ENCODE results near the gene TSPO2.

Gene TSPO2

GRCh38 chr6:41053041-41053440 is 10.8 kb downstream of the TSPO2 start, which contains the start of gene APOBEC2:
APOBEC2 (plus strand) TSS chr6:41053202; CDS start chr6:41053348, 146 bp downstream.
- DNase-seq, result no peak

GRCh38 chr6:41054511-41054910 is 12.2 kb downstream of the TSPO2 start:
- no peak for DNase-seq

GRCh38 chr6:41055149-41055548 is 12.9 kb downstream of the TSPO2 start:
- DNase-seq, result no peak

- no peak for DNase-seq
These were observed 14.7 kb downstream of the TSPO2 start for GRCh38 chr6:41056768-41057490.

- no peak for DNase-seq
These were observed 16.5 kb downstream of the TSPO2 start for GRCh38 chr6:41058783-41059181.

GRCh38 chr6:41059556-41059955 is 17.3 kb downstream of the TSPO2 start:
- no peak for DNase-seq

- no peak for DNase-seq
These were observed 19.0 kb downstream of the TSPO2 start for GRCh38 chr6:41061196-41061726.

GRCh38 chr6:41062056-41062455 is 19.8 kb downstream of the TSPO2 start:
- DNase-seq, result no peak

- no peak for DNase-seq
These were observed 21.6 kb downstream of the TSPO2 start for GRCh38 chr6:41063884-41064285.

- DNase-seq, result no peak
These were observed 22.6 kb downstream of the TSPO2 start for GRCh38 chr6:41064841-41065240.

GRCh38 chr6:41065550-41066026 is 23.3 kb downstream of the TSPO2 start:
- DNase-seq, result no peak

GRCh38 chr6:41066867-41067304 is 24.6 kb downstream of the TSPO2 start:
- DNase-seq, result peak; percentile 62

- no peak for DNase-seq
These were observed 29.2 kb downstream of the TSPO2 start for GRCh38 chr6:41071501-41071922.

- peak; percentile 100 for DNase-seq
These were observed 29.9 kb downstream of the TSPO2 start, which contains the start of gene OARD1 for GRCh38 chr6:41071923-41072835. OARD1 (minus strand) TSS chr6:41072356; CDS start chr6:41071634, 722 bp downstream.

GRCh38 chr6:41072836-41073202 is 30.6 kb downstream of the TSPO2 start, which contains the start of gene NFYA:
NFYA (plus strand) TSS chr6:41072974; CDS start chr6:41079090, 6,116 bp downstream.
- DNase-seq, result no peak

- peak; percentile 81 for DNase-seq
These were observed 31.1 kb downstream of the TSPO2 start for GRCh38 chr6:41073203-41073967.

GRCh38 chr6:41073968-41074691 is 31.9 kb downstream of the TSPO2 start:
- DNase-seq, result no peak

- DNase-seq, result no peak
These were observed 32.6 kb downstream of the TSPO2 start for GRCh38 chr6:41074692-41075436.

GRCh38 chr6:41075651-41076626 is 33.7 kb downstream of the TSPO2 start:
- DNase-seq, result no peak

GRCh38 chr6:41077536-41077935 is 35.3 kb downstream of the TSPO2 start:
- DNase-seq, result no peak
